ENCODE data around the gene CDCA7.
"Not testable (repeated sequence)": the region's sequence is repeated elsewhere in the genome, so short reads cannot be mapped to it uniquely, and the experiment has no call there.

The CDCA7 gene

GRCh38 chr2:173354582-173355131 lies at the start of gene CDCA7:
Gene CDCA7 (plus strand): TSS chr2:173354872. CDS start chr2:173354964, 92 bp downstream.
- DNase-seq: peak; percentile 58

GRCh38 chr2:173305303-173305702 lies 49.4 kb upstream of the CDCA7 start:
- no peak for DNase-seq

- DNase-seq: no peak
These were observed 47.4 kb upstream of the CDCA7 start for GRCh38 chr2:173307293-173307692.

GRCh38 chr2:173309370-173309769 lies 45.3 kb upstream of the CDCA7 start:
- DNase-seq: not testable (repeated sequence)

DNA sequence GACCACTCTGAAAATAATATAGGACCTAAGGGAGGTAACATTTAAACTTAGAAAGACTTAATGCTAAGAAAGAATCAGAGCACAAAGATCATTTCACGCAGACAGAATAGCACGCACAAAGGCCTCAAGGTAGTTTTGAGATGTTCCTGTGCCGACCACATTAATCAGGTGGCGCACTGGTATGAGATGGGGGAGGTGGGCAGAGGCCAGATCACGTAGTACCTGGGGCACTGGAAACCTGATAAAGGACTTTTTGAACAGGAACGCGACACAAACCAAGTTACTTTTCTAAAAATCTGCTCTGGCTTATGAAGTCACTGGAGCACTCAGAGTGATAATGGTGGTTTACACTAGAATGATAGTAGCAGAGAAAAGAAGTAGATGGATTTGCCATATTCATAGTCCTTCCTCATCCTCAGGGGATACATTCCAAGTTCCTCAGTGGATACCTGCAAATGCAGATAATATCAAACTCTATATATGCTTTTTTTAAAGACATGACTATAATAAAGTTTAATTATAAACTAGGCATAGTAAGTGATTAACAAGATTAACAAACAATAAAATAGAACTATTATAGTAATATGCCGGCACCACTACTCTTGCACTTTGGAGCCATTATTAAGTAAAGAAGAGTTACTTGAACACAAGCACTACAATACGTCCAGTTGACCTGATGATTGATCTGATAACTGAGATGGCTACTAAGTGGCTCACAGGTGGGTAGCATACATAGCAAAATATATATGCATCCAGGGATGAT lies 42.6 kb upstream of the CDCA7 start:
- DNase-seq: no peak

DNA sequence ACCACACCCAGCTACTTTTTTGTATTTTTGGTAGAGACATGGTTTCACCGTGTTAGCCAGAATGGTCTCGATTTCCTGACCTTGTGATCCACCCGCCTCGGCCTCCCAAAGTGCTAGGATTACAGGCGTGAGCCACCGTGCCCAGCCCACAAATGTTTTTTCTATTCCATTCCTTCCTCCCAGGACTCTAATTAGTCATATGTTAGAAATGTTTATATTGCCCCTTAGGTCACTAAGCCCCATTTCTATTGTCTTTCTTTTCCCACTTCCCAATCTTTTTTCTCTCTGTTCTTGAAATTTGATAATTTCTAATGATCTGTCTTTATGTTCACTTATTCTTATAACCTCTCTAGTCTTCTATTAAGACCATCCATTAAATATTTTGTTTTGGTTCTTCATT lies 31.3 kb upstream of the CDCA7 start:
- no peak for DNase-seq

- no peak for DNase-seq
These were observed 27.9 kb upstream of the CDCA7 start for GRCh38 chr2:173326806-173327205.

DNA sequence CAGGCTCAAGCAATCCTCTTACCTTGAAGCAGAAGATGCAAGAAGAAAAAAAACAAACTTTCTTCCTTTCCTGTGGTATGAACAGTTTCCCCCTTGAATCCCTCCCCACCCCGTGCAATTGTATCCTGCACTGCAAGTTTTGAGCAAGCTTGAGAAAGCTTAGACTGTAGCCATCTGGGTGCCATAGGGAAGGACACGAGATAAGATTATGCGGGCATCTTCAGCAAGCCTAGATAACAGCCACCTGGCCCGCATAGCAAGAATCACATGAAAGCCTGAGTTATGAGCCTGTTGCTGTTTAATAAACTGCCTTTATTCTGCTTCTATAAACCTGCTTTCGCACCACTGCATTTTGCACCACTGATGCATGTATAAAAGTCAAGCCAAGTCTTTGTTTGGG lies 27.3 kb upstream of the CDCA7 start:
- no peak for DNase-seq

- DNase-seq: not testable (repeated sequence)
These were observed 21.7 kb upstream of the CDCA7 start for GRCh38 chr2:173333003-173333402.

- DNase-seq: no peak
These were observed 14.9 kb upstream of the CDCA7 start for GRCh38 chr2:173339807-173340206.

GRCh38 chr2:173343921-173344320 lies 10.8 kb upstream of the CDCA7 start:
- DNase-seq: no peak

GRCh38 chr2:173346035-173346434 lies 8.6 kb upstream of the CDCA7 start:
- DNase-seq: no peak

DNA sequence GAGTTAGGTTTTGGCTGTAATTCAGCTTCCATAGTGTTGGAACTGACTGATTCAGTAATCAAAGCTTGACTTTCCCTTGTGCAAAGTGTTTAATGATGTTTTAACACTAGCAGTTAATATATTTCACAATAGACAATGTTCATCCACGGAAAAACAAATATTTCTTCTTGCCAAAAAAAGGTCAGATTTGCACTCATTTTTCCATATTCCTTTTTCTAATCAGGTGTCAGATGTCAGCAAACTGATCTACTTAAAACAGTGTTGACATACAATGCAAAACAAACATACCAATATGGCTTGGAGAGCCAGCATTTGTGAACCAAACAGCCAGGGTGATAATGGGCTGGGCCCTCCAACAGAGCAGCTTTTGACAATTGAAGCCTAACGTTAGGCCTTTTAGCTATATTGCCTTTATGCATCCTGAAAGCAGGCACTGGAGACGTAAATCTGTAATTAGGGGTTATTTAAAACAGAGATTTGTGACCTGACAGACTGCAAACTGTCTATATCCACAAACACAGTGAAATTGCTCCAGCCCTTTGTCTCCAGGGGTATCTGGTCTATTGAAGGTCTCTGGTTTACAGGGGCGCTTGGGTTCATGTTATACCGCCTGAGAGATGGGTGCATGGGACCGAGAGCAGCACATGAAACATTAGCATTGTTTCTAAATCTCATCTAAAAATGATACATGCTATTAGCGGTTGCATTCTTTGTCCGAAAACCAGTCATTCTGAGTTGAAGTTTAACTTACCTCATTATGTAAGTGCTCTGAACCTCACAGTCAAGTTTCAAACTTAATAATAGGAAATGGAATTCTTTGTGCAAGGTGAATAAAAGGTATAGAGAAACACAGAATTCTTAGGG lies 7.1 kb upstream of the CDCA7 start:
- DNase-seq: no peak

DNA sequence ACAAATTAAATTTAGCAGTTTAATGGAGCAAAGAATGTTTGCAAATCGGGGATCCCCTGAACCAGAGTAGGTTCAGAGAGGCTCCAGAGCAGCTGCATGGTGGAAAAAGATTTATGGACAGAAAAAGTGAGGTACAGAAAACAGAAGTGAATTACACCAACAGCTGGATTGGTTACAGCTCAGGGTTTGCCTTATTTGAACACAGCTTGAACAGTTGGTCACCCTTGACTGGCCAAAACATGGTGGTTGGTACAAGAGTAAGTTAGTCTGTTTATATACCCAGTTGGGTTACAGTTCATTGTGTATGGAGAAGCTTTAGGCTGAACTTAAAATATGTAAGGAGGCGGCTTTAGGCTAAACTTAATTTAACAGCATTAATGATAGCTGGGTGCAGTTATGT lies 5.4 kb upstream of the CDCA7 start:
- DNase-seq: no peak

GRCh38 chr2:173350383-173350782 lies 4.3 kb upstream of the CDCA7 start:
- DNase-seq: no peak

DNA sequence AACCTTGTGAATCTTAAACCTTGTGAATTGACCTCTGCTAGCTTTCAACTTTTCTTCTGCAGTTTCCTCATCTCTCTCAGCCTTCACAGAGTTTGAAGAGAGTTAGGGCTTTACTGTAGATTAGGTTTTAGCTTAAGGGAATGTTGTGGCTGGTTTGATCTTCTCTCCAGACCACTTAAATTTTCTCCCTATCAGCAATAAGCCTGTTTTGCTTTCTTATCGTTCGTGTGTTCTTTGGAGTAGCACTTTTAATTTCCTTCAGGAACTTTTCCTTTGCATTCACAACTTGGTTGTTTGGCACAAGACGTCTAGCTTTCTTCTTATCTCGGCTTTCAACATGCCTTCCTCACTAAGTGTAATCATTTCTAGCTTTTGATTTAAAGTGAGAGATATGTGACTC lies 2.8 kb upstream of the CDCA7 start:
- DNase-seq: no peak

- no peak for DNase-seq
These were observed 1.1 kb upstream of the CDCA7 start for GRCh38 chr2:173353556-173353955.

GRCh38 chr2:173354073-173354581 lies 545 bp upstream of the CDCA7 start:
- DNase-seq: no peak

DNA sequence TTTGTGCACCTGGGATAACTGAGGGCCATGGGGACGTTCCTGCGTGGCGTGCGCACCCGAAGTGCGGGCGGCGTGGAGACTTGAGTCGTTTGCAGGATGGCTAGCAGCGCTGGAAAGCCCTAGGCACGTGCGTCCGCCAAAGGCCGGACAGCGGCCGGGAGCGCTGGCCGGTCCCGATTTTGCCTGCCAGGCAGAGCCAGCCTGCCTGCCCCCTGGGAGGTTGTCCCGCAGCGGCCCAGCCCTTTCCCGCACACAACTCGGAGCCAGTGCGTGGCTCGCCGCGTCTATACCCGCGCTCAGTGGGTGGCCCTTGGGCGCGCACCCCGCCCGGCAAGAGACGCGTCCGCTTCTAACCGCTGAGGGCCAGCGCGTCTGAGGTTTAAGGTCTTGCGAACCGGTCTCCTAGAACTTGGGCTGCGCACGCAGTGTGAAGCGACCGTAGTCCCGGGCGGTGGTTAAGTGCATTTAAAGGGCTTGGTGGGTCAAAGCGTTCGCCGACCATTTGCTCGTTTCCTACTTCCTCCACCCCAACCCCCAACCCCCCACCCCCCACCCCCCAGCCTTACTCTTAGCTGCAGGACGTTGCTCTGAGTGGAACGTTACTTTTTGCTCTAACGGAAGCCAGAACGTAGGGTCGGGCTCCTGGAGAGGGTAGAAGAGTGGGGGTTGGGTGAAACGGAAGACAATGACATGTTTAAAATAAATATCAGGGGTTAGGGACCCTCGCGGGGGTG lies 627 bp downstream of the CDCA7 start:
- peak; percentile 19 for DNase-seq

DNA sequence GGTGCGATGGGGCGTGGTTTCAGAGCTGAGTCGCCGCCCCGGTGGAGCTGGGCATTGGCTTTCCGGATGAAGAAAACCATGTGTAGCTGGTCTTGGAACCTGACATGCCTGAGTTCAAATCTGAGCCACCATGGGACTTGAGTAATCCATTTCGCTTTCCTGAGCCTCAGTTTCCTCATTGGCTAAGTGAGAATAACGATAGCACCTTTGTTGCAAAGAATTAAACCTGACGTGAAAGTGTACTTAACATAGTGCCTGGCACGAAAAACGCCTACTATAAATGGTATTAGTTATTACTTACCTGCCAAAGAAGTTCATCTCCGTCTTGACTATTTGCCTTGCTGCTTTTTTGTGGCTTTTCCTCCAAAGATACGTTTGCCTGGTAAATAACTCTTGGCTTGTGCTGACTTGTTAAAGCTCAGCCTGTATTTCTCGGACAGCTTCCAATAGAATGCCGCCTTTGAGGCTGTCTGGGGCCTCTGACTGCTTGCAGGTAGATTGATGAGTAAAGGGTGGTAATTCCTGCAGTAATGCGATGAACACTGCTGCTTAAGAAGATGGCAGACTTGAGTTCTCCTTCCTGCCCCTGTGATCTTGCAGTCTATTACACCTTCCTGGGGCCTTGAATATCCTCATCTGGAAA lies 1.3 kb downstream of the CDCA7 start:
- no peak for DNase-seq

- no peak for DNase-seq
These were observed 2.7 kb downstream of the CDCA7 start for GRCh38 chr2:173357346-173357745.

DNA sequence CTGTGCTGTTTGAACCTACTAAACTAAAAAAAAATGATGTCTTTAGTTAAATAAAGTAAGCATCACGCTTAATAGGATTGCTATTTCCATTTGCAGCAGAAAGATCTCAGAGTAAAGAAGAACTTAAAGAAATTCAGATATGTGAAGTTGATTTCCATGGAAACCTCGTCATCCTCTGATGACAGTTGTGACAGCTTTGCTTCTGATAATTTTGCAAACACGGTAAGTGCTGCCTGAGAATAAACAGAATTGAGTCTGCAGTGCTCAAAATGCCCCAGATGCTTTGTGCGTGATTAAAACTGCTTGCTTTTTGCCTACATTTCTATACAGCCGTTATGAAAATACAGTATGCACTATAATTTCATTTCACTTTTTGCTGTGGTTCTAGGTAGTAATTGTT lies 3.9 kb downstream of the CDCA7 start:
- DNase-seq: no peak

Data from stimulated activated CD4-positive, alpha-beta T cell treated with anti-CD3 and anti-CD28 coated beads, Interleukin-4, amount 100 ng/mL, for 24 hours (primary cell).